CD4-positive, alpha-beta T cell treated with Interleukin-6 for 4 hours (primary cell): ENCODE data around the gene DNAJC5.

ENCODE experiments used
- DNase-seq: peaks from one replicate; pipeline ENCODE4 v3.0.0-alpha.2; 2020; ENCODE audit warnings: mixed read lengths

The DNAJC5 gene

GRCh38 chr20:63942250-63942951 is 47.5 kb downstream of the DNAJC5 start:
- DNase-seq, result peak; percentile 66

- DNase-seq, result no peak
Observed at GRCh38 chr20:63942969-63943807, 48.3 kb downstream of the DNAJC5 start.

DNA sequence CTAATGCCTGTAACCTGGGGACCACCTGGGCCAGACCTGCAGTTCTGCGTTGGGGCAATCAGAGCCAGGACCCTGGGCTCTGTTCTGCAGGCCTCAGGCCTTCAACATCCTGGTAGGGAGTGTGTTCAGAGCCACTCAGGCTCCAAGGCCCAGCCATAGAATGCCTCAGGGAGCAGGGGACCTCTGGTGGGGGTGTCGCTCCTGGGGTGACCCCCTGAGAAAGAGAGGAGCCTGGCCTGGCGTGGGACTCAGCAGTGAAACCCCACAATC is 48.8 kb downstream of the DNAJC5 start:
- no peak for DNase-seq

DNA sequence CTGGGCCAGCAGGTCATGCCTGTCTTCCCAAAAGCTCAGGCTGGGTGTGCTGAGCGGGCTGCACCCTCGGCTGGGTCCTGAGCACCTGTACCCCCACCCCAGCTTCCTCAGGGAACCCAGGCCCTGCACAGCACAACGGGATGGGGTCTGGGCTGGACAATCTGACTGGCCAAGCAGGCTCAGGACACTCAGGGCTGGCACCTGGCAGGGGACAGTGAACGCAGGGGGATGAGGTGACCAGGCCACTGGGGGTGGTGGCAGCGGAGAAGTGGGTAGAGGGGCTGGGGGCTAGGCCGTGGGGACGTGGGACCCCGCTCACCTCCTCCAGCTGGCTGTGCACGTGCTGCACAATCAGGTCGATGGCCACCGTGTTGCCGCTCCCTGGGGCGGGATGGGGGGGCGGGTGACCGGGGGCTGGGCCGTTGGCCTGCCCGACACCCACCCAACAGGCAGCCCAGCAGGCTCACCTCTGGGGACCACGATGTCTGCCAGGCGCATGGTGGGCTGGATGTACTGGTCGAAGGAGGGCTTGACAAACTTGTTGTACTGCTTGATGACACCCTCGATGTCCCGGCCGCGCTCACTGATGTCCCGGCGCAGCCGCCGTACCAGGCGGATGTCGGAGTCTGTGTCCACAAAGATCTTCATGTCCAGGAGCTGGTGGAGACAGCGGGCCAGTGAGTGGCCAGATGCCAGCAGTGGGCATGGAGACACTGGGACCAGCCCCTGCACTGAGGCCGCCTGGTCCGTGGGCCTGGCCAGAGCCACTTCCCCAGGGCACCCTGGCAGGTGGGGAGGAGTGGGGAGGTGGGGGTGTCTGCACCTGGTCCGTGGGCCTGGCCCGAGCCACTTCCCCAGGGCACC is 49.4 kb downstream of the DNAJC5 start:
- no peak for DNase-seq

DNA sequence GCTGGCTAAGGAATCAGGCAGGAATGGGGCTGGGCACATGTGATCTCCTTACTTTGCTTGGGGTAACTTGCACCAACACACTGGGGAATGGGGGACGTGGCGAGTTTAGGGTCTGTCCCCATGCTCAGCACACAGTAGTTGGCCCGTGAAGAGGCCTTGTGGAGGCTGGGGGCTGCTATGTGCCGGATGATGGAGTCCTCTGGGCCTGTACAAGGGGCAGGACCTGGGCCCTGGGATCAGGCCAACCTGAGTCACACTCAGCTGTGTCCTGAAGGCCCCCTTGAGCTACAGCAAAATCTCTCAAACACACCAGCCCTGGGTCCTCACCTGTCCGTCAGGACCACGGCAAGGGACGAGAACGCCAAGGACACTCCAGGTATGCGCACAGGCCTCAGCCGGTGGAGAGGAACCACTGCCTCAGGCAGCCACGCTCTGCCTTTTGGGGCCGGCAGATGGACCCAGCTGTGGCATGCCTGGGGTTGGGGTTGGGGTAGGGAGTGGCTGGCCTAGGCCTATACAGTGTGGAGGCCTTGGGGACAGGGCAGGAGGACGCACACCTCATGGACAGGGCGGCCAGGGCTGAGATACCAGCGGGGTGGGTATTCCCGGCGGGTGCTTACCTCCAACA is 50.2 kb downstream of the DNAJC5 start:
- no peak for DNase-seq

DNA sequence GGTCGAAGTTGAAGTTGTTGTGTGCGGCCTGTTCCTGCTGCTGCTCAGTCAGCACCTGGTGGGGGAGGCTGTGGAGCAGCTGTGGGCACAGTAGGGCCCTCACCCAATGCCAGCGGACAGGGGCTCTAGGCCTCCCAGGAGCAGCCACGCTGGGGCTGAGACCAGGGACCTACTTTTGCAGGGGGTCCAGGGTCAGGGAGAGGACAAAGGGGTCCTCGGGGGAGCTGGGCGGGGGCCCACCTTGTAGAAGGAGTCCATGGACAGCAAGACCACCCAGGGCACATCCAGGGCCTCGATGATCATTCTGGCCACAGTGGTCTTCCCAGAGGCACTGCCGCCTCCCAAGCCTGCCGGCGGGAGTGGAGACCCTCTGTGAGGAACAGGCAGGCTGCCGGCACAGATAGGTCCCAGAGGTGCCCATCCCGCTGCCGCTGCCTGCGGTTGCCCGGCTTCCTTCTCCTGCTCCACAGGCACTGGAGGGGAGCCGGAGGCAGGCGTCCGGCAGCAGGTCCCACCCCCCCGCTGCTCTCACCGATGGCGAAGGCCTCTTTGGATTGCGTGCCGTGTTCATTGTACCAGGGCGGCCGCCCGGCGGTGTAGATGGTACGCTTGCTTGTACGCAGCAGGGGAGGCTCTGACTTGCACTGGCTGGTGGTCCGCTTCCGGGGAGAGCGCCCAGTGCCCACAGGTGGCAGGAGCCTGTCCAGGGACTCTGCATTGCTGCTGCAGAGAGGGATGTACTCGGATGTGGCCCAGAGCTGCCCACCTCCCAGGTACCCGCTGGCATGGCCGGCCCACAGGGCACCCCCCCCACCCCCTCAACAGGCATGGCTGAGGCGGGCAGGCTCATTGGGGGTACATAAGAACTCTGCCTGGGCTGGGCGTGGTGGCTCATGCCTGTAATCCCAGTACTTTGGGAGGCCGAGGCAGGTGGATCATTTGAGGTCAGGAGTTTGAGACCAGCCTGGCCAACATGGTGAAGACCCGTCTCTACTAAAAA is 51.3 kb downstream of the DNAJC5 start:
- no peak for DNase-seq

DNA sequence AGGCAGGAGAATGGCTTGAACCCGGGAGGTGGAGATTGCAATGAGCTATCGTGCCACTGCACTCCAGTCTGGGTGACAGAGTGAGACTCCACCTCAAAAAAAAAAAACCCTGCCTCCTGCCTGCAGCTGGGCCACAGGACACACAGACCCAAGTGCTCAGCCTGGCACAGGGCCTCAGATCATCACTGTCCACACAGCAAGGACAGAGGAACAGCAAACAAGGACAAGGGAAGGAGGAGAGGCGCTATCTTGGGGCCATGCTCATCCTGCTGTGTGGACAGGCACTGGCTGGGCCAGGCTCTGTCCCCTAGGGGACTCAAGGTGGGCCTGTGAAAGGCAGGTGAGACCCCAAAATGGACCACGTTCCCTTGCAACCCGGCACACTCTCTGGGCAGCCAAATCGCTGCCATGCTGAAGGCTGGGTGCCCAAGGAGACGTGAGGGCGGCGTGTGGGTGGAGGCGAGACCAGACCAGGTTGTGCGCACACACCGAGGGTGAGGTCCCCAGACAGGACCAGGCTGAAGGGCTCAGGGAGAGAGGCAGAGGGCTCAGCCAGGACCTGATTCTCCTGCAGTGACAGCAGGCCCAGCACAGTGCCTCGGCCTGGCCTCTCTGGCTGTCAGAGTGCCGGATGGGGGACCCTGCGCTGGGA is 52.2 kb downstream of the DNAJC5 start:
- DNase-seq, result no peak

DNA sequence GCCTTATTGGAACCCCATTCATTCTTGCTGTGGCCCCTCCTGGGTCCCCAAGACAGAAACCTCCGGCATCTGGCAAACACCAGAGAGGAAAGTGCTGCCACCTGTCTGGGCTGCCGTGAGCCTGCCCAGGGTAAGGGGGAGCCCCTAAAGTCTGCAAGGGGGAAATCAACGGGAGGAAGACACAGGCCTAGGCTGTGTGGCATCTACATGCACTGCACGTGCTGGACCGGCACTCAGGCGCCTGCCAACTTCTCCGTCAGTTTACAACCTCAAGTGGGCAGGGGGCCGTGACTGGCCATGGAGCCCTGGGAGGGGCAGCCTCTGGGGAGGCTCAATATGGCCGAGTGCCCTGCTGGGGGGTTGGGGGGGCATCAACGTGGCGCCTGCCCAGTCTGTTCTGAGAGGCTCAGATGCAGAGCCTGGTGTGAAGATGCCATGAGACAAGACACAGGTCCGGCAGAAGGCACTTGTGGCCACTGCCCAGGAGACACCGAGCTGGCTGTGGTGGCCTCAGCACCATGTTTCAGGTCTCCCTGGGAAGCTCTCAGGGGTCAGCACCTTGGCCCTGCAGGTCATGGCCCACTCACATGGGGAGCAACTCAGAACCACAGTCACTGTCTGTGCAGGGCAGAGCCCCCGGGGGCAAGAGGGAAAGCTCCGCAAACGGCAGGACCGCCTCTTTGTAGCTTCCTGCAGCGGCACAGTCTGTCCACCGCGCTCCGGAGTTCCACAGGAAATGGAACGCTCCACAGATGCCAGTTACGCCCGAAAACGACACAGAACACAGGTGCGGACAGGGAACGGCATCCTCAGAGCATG is 52.9 kb downstream of the DNAJC5 start:
- peak; percentile 50 for DNase-seq

DNA sequence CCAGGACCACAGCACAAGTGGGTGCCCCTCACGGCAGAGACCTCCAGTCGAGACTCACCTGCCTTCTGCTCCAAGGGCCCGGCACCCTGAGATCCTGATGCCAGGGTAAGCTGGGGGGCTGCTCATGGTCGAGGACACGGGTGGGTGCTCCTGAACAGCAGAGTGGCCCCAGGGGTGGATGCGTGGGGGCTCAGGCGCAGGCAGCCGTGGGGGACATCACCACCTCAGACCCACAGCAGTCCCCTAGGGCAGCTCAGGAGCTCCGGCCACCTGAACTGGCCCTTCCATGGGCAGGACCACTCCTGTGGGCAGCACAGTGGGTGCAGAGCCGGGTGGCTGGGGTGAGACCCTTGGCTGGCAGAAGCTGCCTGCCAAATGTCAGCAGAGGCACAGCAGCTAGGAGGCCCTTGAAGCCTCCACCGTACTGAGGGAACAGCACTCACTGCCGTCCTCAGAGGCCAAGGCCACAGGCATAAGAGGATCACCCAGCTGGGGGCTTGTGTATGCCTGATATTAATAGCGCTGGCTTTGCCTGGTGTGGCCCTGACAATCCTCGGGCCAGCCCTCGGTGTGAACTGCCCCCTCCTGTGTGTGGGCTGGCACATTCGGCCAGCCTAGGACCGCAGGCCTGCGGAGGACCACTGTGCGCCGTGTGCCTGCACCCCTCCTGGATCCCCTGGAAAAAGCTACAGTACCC is 55.9 kb downstream of the DNAJC5 start:
- no peak for DNase-seq

DNA sequence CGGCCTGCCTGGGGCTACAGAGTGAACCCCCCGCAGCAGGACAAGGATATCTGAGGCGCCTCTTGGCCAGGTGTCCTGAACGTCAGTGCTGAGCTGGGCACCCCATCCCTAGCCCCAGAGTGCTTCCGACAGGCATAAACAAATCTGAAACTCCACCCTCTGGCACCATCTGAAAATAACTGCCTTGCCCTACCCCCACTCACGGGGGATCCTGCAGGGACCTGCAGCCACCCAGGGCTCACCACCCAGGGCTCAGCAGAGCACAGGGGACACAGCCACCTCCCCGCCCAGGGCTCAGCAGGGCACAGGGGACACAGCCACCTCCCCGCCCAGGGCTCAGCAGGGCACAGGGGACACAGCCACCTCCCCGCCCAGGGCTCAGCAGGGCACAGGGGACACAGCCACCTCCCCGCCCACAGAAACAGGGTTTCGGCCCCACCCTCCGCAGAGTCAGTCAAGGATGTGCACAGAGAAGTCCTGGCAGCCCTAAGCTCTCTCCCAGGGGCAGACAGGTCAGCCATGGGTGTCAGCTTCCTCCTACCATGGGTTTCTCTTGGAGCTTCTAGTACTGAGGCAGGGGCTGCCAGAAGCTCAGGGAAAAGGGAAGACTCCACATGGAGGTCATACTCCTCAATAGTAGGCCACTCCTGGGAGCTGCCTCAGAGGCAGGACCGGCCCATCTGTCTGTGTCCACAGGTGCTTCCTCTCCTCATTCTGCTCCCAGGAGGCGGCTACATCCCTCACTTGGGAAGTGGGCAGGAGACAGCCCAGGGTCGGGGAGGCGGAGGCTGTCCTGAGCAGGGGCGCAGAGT is 56.7 kb downstream of the DNAJC5 start:
- DNase-seq, result no peak

GRCh38 chr20:63952210-63952535 is 57.2 kb downstream of the DNAJC5 start:
- no peak for DNase-seq

DNA sequence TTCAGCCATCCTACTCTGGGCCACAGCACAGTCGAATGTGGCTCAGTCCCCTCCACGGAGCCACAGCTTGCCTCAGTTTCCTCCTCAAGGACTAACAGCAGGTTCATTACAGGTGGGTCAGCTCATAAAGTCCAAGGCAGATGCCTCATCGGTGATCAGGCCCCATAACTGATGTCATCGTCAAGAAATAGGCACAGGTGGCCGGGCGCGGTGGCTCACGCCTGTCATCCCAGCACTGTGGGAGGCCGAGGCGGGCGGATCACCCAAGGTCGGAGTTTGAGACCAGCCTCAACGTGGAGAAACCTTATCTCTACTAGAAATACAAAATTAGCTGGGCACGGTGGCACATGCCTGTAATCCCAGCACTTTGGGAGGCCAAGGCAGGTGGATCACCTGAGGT is 57.8 kb downstream of the DNAJC5 start:
- DNase-seq, result no peak

- no peak for DNase-seq
Observed at GRCh38 chr20:63953764-63954429, 59.0 kb downstream of the DNAJC5 start.

GRCh38 chr20:63955281-63955826 is 60.4 kb downstream of the DNAJC5 start:
- peak; percentile 54 for DNase-seq

GRCh38 chr20:63955827-63956663 is 61.1 kb downstream of the DNAJC5 start, which contains the start of gene UCKL1:
UCKL1 (minus strand) TSS chr20:63956416; CDS start chr20:63956372, 44 bp downstream.
- DNase-seq, result peak; percentile 93

DNA sequence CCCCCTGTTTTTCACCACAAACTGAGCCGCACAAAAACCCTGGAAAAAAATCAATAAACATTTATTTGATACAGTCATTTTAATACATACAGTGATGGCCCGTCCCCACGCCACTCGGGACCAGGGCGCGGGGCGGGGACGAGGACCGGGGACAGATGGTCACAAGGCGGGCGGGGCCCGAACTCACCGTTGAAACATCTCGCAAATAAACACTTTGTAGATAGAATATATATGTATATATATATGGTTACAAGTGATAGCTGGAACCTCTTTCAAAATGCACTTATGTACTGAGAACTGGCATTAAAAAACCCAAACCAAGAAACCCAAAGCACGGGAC is 61.7 kb downstream of the DNAJC5 start:
- DNase-seq, result no peak
